ENCODE measurements around the gene RIN1. TPM values are rescaled to one million over a fixed set of nuclear protein-coding genes. Genes with fewer than 3 reads are reported as not detected.
A peak's percentile ranks its signal among the peaks of the same experiment; 100 is the strongest.

Gene RIN1
- total and polyA plus RNA-seq, 3 experiments from 2014 or later = 1.5 to 2.3 (median 1.7) TPM

DNA sequence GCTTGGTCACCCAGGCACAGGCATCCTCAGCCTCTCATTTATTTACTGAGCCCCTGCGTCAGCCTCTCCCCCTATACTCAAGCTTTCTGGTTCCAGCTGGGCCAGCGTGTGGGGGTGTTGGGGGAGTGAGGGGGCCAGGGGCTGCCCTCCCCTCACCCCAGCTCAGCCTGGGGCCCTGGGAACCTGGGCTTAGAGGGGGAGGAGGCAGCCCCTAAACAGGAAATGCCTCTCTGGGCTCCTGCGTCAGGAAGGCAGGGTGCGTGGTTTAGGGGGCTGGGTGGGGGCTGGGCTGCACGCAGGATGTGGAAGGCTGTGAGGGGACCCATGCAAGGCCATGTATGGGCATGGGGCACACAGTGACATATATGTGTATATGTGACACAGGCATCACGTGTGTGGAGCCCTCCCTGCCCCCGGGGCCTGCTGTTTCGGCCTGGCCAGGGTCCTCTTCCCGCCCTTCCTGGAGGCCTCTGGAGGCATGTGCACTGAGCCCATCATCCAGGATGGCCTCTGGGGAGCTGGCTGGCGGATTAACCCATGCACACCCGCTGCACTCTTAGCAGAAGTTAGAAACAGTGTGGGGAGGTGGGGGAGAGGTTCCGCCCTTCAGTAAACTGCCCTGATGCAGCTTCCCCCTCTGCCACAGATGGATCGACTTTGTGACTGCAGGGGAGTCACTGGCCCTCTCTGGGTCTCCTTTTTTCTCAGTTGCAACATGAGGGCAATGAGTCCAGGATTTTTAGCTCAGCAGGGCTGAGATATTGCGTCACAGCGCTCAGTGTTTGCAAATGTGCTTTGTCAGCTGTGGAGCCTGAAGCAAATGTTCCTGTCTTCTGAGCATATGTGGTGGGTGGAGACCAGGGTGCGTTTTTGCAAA is 18.3 kb downstream of the RIN1 start:
- Mint-ChIP-seq H3K27me3 (no peaks in the 10 kb centered on the region), H3K4me1 (peaks cover 53 to 68% (median 53%) of the 10 kb centered on the region in 3 donors), H3K4me3 (peak overlapping the region; percentile 66 to 89 (median 77)), H3K9me3 (peaks cover 0 to 4% (median 0%) of the 10 kb centered on the region in 5 donors), H3K36me3 (peaks cover 0 to 2% (median 0%) of the 10 kb centered on the region in 3 donors), H3K27ac (peak overlapping the region; percentile 97 to 99 (median 98))
- peaks cover 58% of the 10 kb centered on the region for H3K4me1 ChIP-seq (ENCODE audit: insufficient read depth, low read length)
- H3K27me3 ChIP-seq (ENCODE audit: insufficient read depth, low read length, poor library complexity, severe bottlenecking) = no peaks in the 10 kb centered on the region
- ChIA-PET POLR2A (interaction anchor here (0.6 to 2.5 kb wide), 9 partner anchors 9 to 459 kb away, joined by 3 to 10 read pairs (median 4); partner anchors contain the start of genes BRMS1, RIN1 and SLC29A2), CTCF (interaction anchor here (0.8 to 2.1 kb wide), 6 partner anchors 9 to 121 kb away, joined by 3 to 10 read pairs (median 6); partner anchors contain the start of gene MRPL11)
- H3K36me3 ChIP-seq (ENCODE audit: insufficient read depth, low read length) = no peaks in the 10 kb centered on the region
- H3K4me3 ChIP-seq (ENCODE audit: low read length) = peak overlapping the region; percentile 56
- peak overlapping the region; percentile 73 for H3K27ac ChIP-seq (ENCODE audit: low read depth, low read length)
- peak; percentile 57 to 95 (median 85) for DNase-seq
- no peaks in the 10 kb centered on the region for H3K9me3 ChIP-seq (ENCODE audit: low read length)

DNA sequence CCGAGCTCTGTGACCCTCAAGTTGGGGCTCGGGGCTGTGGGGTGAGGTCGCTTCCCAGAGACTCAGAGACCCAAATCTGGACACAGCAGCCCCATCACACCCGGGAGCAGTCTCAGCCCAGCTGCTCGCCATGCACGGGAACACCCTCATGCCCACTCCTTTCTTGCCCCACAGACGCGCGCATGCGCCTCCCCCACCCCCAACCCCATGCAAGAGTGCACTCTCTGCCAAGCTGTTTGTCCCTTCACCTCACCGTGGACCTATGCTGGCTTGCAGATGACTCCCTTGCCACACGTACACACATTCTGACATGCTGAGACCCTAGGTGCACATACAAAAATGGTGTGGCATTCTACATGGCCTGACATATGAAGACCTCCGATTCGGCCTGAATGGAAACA is 18.9 kb downstream of the RIN1 start:
- Mint-ChIP-seq H3K27me3 (no peaks in the 10 kb centered on the region), H3K36me3 (peaks cover 0 to 2% (median 0%) of the 10 kb centered on the region in 3 donors), H3K4me3 (peak overlapping the region; percentile 66 to 89 (median 77)), H3K9me3 (peaks cover 0 to 4% (median 0%) of the 10 kb centered on the region in 5 donors), H3K27ac (peak overlapping the region; percentile 97 to 99 (median 98)), H3K4me1 (peaks cover 51 to 68% (median 53%) of the 10 kb centered on the region in 3 donors)
- no peaks in the 10 kb centered on the region for H3K9me3 ChIP-seq (ENCODE audit: low read length)
- peak overlapping the region; percentile 73 for H3K27ac ChIP-seq (ENCODE audit: low read depth, low read length)
- POLR2A ChIA-PET = interaction anchor here (0.5 to 2.5 kb wide), 12 partner anchors 9 to 1027 kb away, joined by 3 to 10 read pairs (median 4); partner anchors contain the start of genes BRMS1, RIN1 and SLC29A2
- DNase-seq = peak in 3 of 5 donors; percentile 15 to 78 (median 78)
- peaks cover 60% of the 10 kb centered on the region for H3K4me1 ChIP-seq (ENCODE audit: insufficient read depth, low read length)
- peak overlapping the region; percentile 56 for H3K4me3 ChIP-seq (ENCODE audit: low read length)
- no peaks in the 10 kb centered on the region for H3K36me3 ChIP-seq (ENCODE audit: insufficient read depth, low read length)
- no peaks in the 10 kb centered on the region for H3K27me3 ChIP-seq (ENCODE audit: insufficient read depth, low read length, poor library complexity, severe bottlenecking)
- CTCF ChIA-PET = interaction anchor here (0.6 to 2.1 kb wide), 8 partner anchors 9 to 121 kb away, joined by 3 to 10 read pairs (median 4); partner anchors contain the start of gene MRPL11

DNA sequence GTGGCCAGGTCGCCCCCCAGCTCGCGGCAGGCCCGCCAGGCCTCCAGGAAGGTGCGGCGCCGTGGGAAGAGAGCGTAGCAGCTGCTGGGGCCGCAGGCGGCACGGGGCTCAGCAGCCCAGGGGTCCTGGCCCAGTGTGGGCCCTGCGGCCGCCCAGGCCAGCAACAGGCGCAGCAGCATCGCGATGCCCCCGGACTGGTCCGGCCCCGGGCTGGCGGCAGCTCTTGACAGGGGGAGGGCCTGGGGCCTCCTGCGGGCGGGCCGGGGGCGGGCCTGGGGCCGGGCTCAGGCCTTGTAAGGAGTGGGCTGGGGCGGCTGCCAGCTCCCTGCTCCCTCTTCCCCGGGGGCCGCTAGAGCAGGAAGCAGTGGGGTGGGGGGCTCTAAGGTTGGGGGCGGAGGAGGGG is 19.4 kb downstream of the RIN1 start, which contains the start of gene CD248:
Gene CD248, minus strand, starts transcription at position 196 of the 403 bp plus-strand sequence. Its CDS starts 17 bp downstream, at position 179.
- Mint-ChIP-seq H3K4me1 (peaks cover 49 to 68% (median 54%) of the 10 kb centered on the region in 3 donors), H3K27ac (peak within 1 kb of the TSS; percentile 97 to 99 (median 98)), H3K27me3 (no peaks in the 10 kb centered on the region), H3K9me3 (peaks cover 0 to 4% (median 0%) of the 10 kb centered on the region in 5 donors), H3K4me3 (peak within 1 kb of the TSS; percentile 66 to 93 (median 79)), H3K36me3 (peaks cover 0 to 2% (median 0%) of the 10 kb centered on the region in 3 donors)
- Histone ChIP-seq H3K27ac (ENCODE audit: low read depth, low read length) (peak within 1 kb of the TSS; percentile 73), H3K27me3 (ENCODE audit: insufficient read depth, low read length, poor library complexity, severe bottlenecking) (no peaks in the 10 kb centered on the region), H3K4me3 (ENCODE audit: low read length) (peak within 1 kb of the TSS; percentile 56), H3K4me1 (ENCODE audit: insufficient read depth, low read length) (peaks cover 60% of the 10 kb centered on the region), H3K9me3 (ENCODE audit: low read length) (no peaks in the 10 kb centered on the region), H3K36me3 (ENCODE audit: insufficient read depth, low read length) (no peaks in the 10 kb centered on the region)
- POLR2A ChIA-PET = interaction anchor here (0.5 to 2.5 kb wide), 9 partner anchors 10 to 1028 kb away, joined by 3 to 10 read pairs (median 3); partner anchors contain the start of gene BRMS1
- CTCF ChIA-PET = interaction anchor here (0.6 to 2.1 kb wide), 6 partner anchors 10 to 122 kb away, joined by 3 to 10 read pairs (median 5); partner anchors contain the start of gene MRPL11
- peak in 1 of 5 donors; percentile 55 for DNase-seq

DNA sequence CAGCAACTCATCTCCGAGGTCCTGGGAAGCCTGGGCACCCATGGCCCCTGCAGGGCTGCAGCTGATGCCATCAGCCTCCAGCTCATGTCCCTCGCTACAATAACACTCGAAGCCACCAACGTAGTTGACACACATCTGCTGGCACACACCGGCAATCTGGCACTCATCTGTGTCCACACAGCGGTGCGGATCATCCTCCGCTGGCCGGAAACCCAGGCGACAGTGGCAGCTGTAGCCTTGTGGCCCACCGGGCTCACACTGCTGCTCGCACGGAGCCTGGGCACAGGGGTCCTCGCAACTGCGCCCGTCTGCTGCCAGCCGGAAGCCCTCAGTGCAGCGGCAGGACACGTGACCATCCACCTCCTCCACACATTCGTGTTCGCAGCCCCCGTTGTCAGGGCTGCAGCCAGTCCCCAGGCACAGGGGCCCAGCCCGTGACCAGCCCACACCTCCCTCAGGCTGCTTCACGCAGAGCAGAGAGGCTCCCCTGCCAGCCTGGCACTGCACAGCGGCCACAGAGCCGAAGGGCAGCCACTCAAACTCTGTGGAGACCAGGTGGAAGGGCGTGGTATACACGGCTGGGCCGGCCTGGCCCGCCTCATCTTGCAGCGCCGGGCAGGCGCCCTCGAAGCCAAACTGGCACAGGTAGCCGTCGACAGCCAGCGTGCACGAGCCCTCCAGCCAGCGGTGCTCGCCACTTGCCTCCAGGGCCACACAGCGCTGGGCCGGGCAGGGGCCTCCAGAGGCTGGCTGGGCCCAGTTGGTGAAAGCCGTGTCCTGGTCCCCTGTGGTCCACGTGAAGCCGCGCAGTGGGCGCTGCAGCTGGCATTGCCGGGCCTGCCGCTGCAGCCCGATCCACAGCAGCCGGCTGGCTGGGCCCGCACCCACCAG is 20.1 kb downstream of the RIN1 start:
- H3K36me3 Mint-ChIP-seq = peaks cover 0 to 3% (median 0%) of the 10 kb centered on the region in 3 donors
- no peak overlapping the region for H3K4me3 ChIP-seq (ENCODE audit: low read length)
- no peaks in the 10 kb centered on the region for H3K27me3 ChIP-seq (ENCODE audit: insufficient read depth, low read length, poor library complexity, severe bottlenecking)
- ChIA-PET CTCF (interaction anchor here (0.7 to 1.1 kb wide), 3 partner anchors 13 to 73 kb away, joined by 3 to 4 read pairs (median 3); no protein-coding TSS in a partner anchor), POLR2A (interaction anchor here (0.6 to 2.5 kb wide), 7 partner anchors 11 to 56 kb away, joined by 3 to 10 read pairs (median 3); partner anchors contain the start of genes BRMS1 and YIF1A)
- no peaks in the 10 kb centered on the region for H3K36me3 ChIP-seq (ENCODE audit: insufficient read depth, low read length)
- H3K27ac ChIP-seq (ENCODE audit: low read depth, low read length) = no peak overlapping the region
- H3K27ac Mint-ChIP-seq = peak overlapping the region in 7 of 8 donors; percentile 86 to 98 (median 91)
- peaks cover 0 to 4% (median 0%) of the 10 kb centered on the region in 5 donors for H3K9me3 Mint-ChIP-seq
- peaks cover 49 to 68% (median 56%) of the 10 kb centered on the region in 3 donors for H3K4me1 Mint-ChIP-seq
- no peaks in the 10 kb centered on the region for H3K27me3 Mint-ChIP-seq
- H3K9me3 ChIP-seq (ENCODE audit: low read length) = no peaks in the 10 kb centered on the region
- peak in 2 of 5 donors; percentile 68 to 80 for DNase-seq
- peaks cover 59% of the 10 kb centered on the region for H3K4me1 ChIP-seq (ENCODE audit: insufficient read depth, low read length)
- peak overlapping the region; percentile 13 to 93 (median 66) for H3K4me3 Mint-ChIP-seq

DNA sequence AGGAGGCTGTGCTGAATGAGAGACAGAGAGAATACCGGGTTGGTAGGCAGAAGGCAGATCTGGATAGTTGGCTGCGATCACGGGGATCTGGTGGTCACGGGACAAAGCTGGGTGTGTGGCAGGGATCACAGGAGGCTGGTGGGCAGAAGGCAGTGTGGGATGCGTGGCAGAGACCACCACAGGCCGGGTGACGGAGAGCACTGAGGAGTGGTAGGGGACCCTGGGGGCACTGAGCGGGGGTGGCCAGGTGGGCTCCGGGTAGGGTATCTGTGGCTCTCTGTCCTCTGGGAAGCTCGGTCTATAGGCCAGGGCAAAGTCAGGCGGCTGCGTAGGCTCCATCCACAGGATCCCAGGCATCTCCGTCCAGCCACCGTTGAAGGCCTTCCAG is 20.7 kb downstream of the RIN1 start:
- no peak overlapping the region for H3K27ac ChIP-seq (ENCODE audit: low read depth, low read length)
- H3K4me3 ChIP-seq (ENCODE audit: low read length) = no peak overlapping the region
- ChIA-PET CTCF (interaction anchor here (0.7 to 1.1 kb wide), 2 partner anchors 13 to 74 kb away, joined by 3 to 4 read pairs; no protein-coding TSS in a partner anchor), POLR2A (interaction anchor here (0.6 to 1.1 kb wide), 3 partner anchors 19 to 48 kb away, joined by 3 read pairs; partner anchors contain the start of gene YIF1A)
- no peaks in the 10 kb centered on the region for H3K9me3 ChIP-seq (ENCODE audit: low read length)
- peaks cover 59% of the 10 kb centered on the region for H3K4me1 ChIP-seq (ENCODE audit: insufficient read depth, low read length)
- peaks cover 0 to 3% (median 0%) of the 10 kb centered on the region in 3 donors for H3K36me3 Mint-ChIP-seq
- H3K27ac Mint-ChIP-seq = peak overlapping the region; percentile 77 to 98 (median 91)
- H3K4me1 Mint-ChIP-seq = peaks cover 49 to 68% (median 56%) of the 10 kb centered on the region in 3 donors
- DNase-seq = no peak
- no peaks in the 10 kb centered on the region for H3K27me3 Mint-ChIP-seq
- peaks cover 0 to 4% (median 0%) of the 10 kb centered on the region in 5 donors for H3K9me3 Mint-ChIP-seq
- peak overlapping the region; percentile 61 to 93 (median 79) for H3K4me3 Mint-ChIP-seq
- no peaks in the 10 kb centered on the region for H3K27me3 ChIP-seq (ENCODE audit: insufficient read depth, low read length, poor library complexity, severe bottlenecking)
- H3K36me3 ChIP-seq (ENCODE audit: insufficient read depth, low read length) = no peaks in the 10 kb centered on the region

DNA sequence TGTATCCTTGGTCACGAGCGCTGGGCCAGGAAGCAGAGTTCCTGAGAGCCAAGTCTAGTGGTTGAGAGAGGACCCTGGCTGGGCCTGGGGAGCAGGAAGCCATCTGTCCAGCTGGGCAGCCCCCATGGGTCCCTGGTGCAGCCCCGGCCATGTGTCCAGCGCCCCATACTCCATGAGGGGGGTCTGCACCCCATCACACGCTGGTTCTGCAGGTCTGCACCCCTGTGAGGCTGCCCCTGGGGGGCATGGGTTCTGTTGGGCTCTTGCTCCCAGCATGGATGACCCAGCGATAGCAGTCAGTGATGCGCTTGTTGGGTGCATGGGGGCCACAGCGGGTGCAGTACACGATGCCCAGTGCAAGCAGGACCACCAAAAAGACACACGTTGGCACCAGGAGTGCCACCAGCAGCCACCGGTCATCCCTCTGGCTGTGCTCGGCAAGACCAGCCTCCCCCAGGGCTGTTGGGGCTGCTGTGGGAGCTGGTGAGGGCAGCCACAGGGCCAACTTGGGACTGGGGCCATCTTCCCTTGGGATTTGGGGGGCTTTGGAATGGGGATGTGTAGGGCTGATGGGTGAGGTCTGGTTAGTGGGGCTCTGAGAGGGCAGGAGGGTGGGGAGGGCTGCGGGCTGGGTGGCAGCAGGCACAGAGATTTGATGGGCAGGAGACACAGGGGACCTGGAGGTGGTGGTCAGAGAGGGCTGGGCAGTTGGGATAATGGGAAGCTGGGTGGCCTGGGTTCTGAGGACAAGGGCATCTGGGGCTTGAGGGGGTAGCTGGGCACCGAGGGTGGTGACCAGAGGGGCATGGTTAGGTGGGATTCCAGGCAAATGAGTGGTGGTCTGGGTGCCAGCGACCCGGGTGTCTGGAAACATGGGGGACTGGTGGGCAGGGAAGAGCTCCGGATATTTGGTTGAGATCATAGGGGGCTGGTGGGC is 21.4 kb downstream of the RIN1 start:
- no peaks in the 10 kb centered on the region for H3K27me3 ChIP-seq (ENCODE audit: insufficient read depth, low read length, poor library complexity, severe bottlenecking)
- peaks cover 0 to 3% (median 0%) of the 10 kb centered on the region in 3 donors for H3K36me3 Mint-ChIP-seq
- H3K27ac ChIP-seq (ENCODE audit: low read depth, low read length) = no peak overlapping the region
- H3K9me3 ChIP-seq (ENCODE audit: low read length) = no peaks in the 10 kb centered on the region
- no peak for DNase-seq
- no peaks in the 10 kb centered on the region for H3K9me3 Mint-ChIP-seq
- H3K4me1 Mint-ChIP-seq = peaks cover 46 to 62% (median 52%) of the 10 kb centered on the region in 3 donors
- no peaks in the 10 kb centered on the region for H3K36me3 ChIP-seq (ENCODE audit: insufficient read depth, low read length)
- H3K4me3 Mint-ChIP-seq = peak overlapping the region; percentile 61 to 93 (median 83)
- peaks cover 59% of the 10 kb centered on the region for H3K4me1 ChIP-seq (ENCODE audit: insufficient read depth, low read length)
- H3K4me3 ChIP-seq (ENCODE audit: low read length) = no peak overlapping the region
- POLR2A ChIA-PET = interaction anchor here (0.6 to 1.1 kb wide), 4 partner anchors 20 to 131 kb away, joined by 3 read pairs; partner anchors contain the start of gene YIF1A
- CTCF ChIA-PET = interaction anchor here (1.1 to 4.0 kb wide), 3 partner anchors 14 to 27 kb away, joined by 3 to 72 read pairs (median 4); partner anchors contain the start of gene BRMS1
- peaks cover 0 to under 1% of the 10 kb centered on the region in 2 donors for H3K27me3 Mint-ChIP-seq
- H3K27ac Mint-ChIP-seq = peak overlapping the region; percentile 89 to 98 (median 94)

Measured in CD8-positive, alpha-beta memory T cell (primary cell).